K562 (cell line): ENCODE data around the gene SH2D4B. TPM values are rescaled to one million over a fixed set of nuclear protein-coding genes. Genes with fewer than 3 reads are reported as not detected.

Source experiments
- ATAC-seq: fragments of 200-7000 bp; cut with Tn5 transposase; 3 replicates; pipeline ENCODE4 v1.9.1; 2020; ENCODE audit warnings: moderate library complexity
- BruUV-seq: library from RNA; stranded (reverse); fragments of 400-500 nt; replicated peaks from 2 replicates; lab custom pipeline; 2021; lab: Mats Ljungman, UMichigan
- CTCF ChIA-PET: fragments of 300-600 bp; formaldehyde crosslinking; extraction: SDS; loops from one replicate; lab custom pipeline; 2021; ENCODE audit warnings: low intra/inter-chr PET ratio; lab: Yijun Ruan, JAX
- POLR2A ChIA-PET: fragments of 300-600, 350-650 bp; sonication (Branson Sonifier 250); formaldehyde crosslinking; extraction: SDS; loops from one replicate; lab custom pipeline; 2021; ENCODE audit warnings: antibody characterized with exemption, inconsistent platforms; lab: Yijun Ruan, JAX
- DNase-seq, 4 experiments: peaks; one replicate each; pipeline versions ENCODE4 v3.0.0 to v3.0.0-alpha.2; 2011 to 2018; ENCODE audit warnings: low spot score in 3 of 4, mixed read lengths in 3 of 4; ENCODE audit errors: extremely low read depth in 1 of 4
- FAIRE-seq: peaks from 2 replicates; lab custom pipeline; 2011; peaks lifted over from hg19 to GRCh38; lab: Jason Lieb, UNC
- H2AFZ ChIP-seq: 2 replicates; pipeline ENCODE4 v1.6.0; 2011; ENCODE audit warnings: low read depth, low read length, control low read depth, inconsistent platforms
- H3K27ac ChIP-seq: fragments of 200-600 bp; 3 replicates; pipeline ENCODE4 v1.8.0; 2011; ENCODE audit warnings: low read depth, mild to moderate bottlenecking, control low read depth, inconsistent platforms, low read length, moderate library complexity, mixed read lengths; ENCODE audit errors: extremely low read depth
- H3K27me3 ChIP-seq, 2 experiments: fragments of 300-600 bp in 1 of 2; 2 replicates in 1 of 2; 3 replicates in 1 of 2; pipeline versions ENCODE4 v1.6.0 to v1.8.0; 2011; ENCODE audit warnings: inconsistent platforms in 2 of 2, low read length in 2 of 2, mild to moderate bottlenecking in 1 of 2, mixed read lengths in 1 of 2, moderate library complexity in 1 of 2; ENCODE audit not compliant: control insufficient read depth in 2 of 2, insufficient read depth in 2 of 2
- H3K36me3 ChIP-seq: fragments of 300-600 bp; 3 replicates; pipeline ENCODE4 v1.8.0; 2011; ENCODE audit warnings: mild to moderate bottlenecking, low read length, inconsistent platforms; ENCODE audit not compliant: control insufficient read depth, insufficient read depth
- H3K4me1 ChIP-seq, 2 experiments: fragments of 200-600 bp in 1 of 2; replicated peaks in 1 of 2; 2 replicates in 1 of 2; 3 replicates in 1 of 2; pipeline versions ENCODE4 v1.5.1 to v1.8.0; 2011; ENCODE audit warnings: inconsistent platforms in 2 of 2, low read length in 2 of 2, mild to moderate bottlenecking in 1 of 2, mixed read lengths in 1 of 2, moderate library complexity in 1 of 2; ENCODE audit not compliant: control insufficient read depth in 2 of 2, insufficient read depth in 2 of 2
- H3K4me2 ChIP-seq: 2 replicates; pipeline ENCODE4 v1.6.1; 2011; ENCODE audit warnings: low read length, control low read depth, inconsistent platforms, mixed read lengths; ENCODE audit not compliant: insufficient read depth
- H3K4me3 ChIP-seq: fragments of 200-600 bp; sonication (generic), shearing (Covaris generic); 2 replicates; pipeline ENCODE4 v1.5.1; 2016; ENCODE audit warnings: control low read depth, inconsistent platforms
- H3K79me2 ChIP-seq: fragments of 200-600 bp; 3 replicates; pipeline ENCODE4 v1.8.0; 2011; ENCODE audit warnings: low read length, inconsistent platforms; ENCODE audit not compliant: control insufficient read depth, insufficient read depth
- H3K9ac ChIP-seq, 2 experiments: 2 replicates each; pipeline versions ENCODE4 v1.6.0 to v1.6.1; 2011; ENCODE audit warnings: low read depth in 2 of 2, low read length in 2 of 2, control low read depth in 1 of 2, inconsistent platforms in 1 of 2, mild to moderate bottlenecking in 1 of 2, mixed read lengths in 1 of 2; ENCODE audit not compliant: insufficient read depth in 1 of 2
- H3K9me1 ChIP-seq: one replicate; pipeline ENCODE4 v1.6.0; 2011; ENCODE audit warnings: inconsistent platforms, mild to moderate bottlenecking, low read length, moderate library complexity; ENCODE audit not compliant: control insufficient read depth, insufficient read depth
- H3K9me3 ChIP-seq: replicated peaks from 2 replicates; pipeline ENCODE4 v1.5.1; 2011; ENCODE audit warnings: low read depth, low read length, inconsistent platforms; ENCODE audit not compliant: control insufficient read depth, insufficient read depth
- H4K20me1 ChIP-seq: replicated peaks from 2 replicates; pipeline ENCODE4 v1.6.1; 2011; ENCODE audit warnings: low read length, inconsistent platforms, mixed read lengths; ENCODE audit not compliant: control insufficient read depth, insufficient read depth
- BRD4 ChIP-seq: fragments of 200-600 bp; sonication (generic); IDR thresholded peaks from 2 replicates; pipeline ENCODE4 v1.6.1; 2017; ENCODE audit warnings: inconsistent platforms
- PTRF ChIP-seq: fragments of 450-650 bp; IDR thresholded peaks from 2 replicates; pipeline ENCODE4 v1.6.1; 2016; ENCODE audit warnings: mild to moderate bottlenecking, missing genetic modification characterization, missing compliant biosample characterization
- RBBP5 ChIP-seq: fragments of 200-600 bp; sonication (generic); IDR thresholded peaks from 2 replicates; pipeline ENCODE4 v1.6.1; 2012; ENCODE audit warnings: borderline replicate concordance, mild to moderate bottlenecking, low read length, control low read depth, inconsistent platforms; ENCODE audit not compliant: insufficient read depth, poor library complexity, severe bottlenecking
- SIN3A ChIP-seq, 2 experiments: fragments of 150-350 bp in 1 of 2; IDR thresholded peaks; 2 replicates each; pipeline ENCODE4 v1.6.1; 2011 to 2016; ENCODE audit warnings: borderline replicate concordance in 2 of 2, low read depth in 2 of 2, low read length in 2 of 2, mild to moderate bottlenecking in 2 of 2, moderate library complexity in 2 of 2; ENCODE audit not compliant: control insufficient read depth in 1 of 2
- WGBS: fragments of 100-300 bp; shearing (Covaris generic); methylation state at CpG from one replicate; pipeline ENCODE4 v1.1.6; 2016; ENCODE audit warnings: low coverage, mixed read lengths; ENCODE audit not compliant: insufficient coverage; ENCODE audit errors: missing lambda C conversion rate; 5-methylcytosine and 5-hydroxymethylcytosine counted together
- in situ Hi-C: fragments of 300-500 bp; cut with MboI; formaldehyde crosslinking; loops from 4 replicates; pipeline ENCODE4 v1.15.0; 2018; ENCODE audit warnings: inconsistent platforms, mixed read lengths
- intact Hi-C: fragments of 100-400 bp; cut with micrococcal nuclease; formaldehyde crosslinking; loops from 2 replicates; pipeline ENCODE4 v1.14.2; 2022
- polyA plus RNA-seq, 8 experiments: library from polyadenylated mRNA; depleted of rRNA in 4 of 8; stranded (reverse) in 5 of 8; unstranded in 3 of 8; fragments of >200 nt; fragmentation: Nextera tagmentation in 2 of 8; fragmentation: Illumina TruSeq in 1 of 8; extraction: Ambion mirVana in 2 of 8; extraction: Trizol in 1 of 8; gene quantifications; 2 replicates each; pipeline versions ENCODE4 v1.2.1 to v1.2.3, GENCODE V29; 2011 to 2014; ENCODE audit warnings: inconsistent platforms in 1 of 8, missing spikeins in 1 of 8
- total RNA-seq, 7 experiments: library from RNA; depleted of rRNA in 6 of 7; stranded (reverse); fragments of >200 nt in 6 of 7; fragmentation: Illumina TruSeq in 2 of 7; extraction: Trizol in 2 of 7; gene quantifications; 2 replicates each; pipeline versions ENCODE4 v1.2.1 to v1.2.3, GENCODE V29; 2011 to 2021; ENCODE audit warnings: low replicate concordance in 1 of 7

The SH2D4B gene
- total and polyA plus RNA-seq, 9 of the 15 experiments (the other 6 are each of a cell fraction or from before 2014, with no cell fraction given): 0.03 to 0.14 (median 0.04) TPM; not detected in 4

- no peak overlapping the region for H3K4me3 ChIP-seq
- no peak overlapping the region for H3K27ac ChIP-seq
- TF ChIP-seq RBBP5 (no peak), BRD4 (no peak), SIN3A (IDR thresholded peaks at IDR 0.05; ENCODE audit: borderline replicate concordance in 2 of 2, control insufficient read depth in 1 of 2, low read depth in 2 of 2, low read length in 2 of 2) (no peak), PTRF (tag) (no peak)
- peaks cover 4% of the 10 kb centered on the region; the same call in 1 of the 2 replicates for H4K20me1 ChIP-seq
- H3K36me3 ChIP-seq: no peaks in the 10 kb centered on the region
- POLR2A ChIA-PET: no interaction called here
- H3K4me1 ChIP-seq: peaks cover 10 to 22% of the 10 kb centered on the region in 2 experiments; a peak in 4 of 5 replicates
- FAIRE-seq (no peak), DNase-seq (no peak), ATAC-seq (no peak)
- BruUV-seq: no TSS peak
- no peak overlapping the region for H3K9ac ChIP-seq
- in situ Hi-C loops (no loop called here), intact Hi-C loops (no loop called here)
- no peak overlapping the region for H3K4me2 ChIP-seq
- CTCF ChIA-PET: no interaction called here
- H3K9me3 ChIP-seq: no peaks in the 10 kb centered on the region
- no peaks in the 10 kb centered on the region for H3K9me1 ChIP-seq
- WGBS: 4% methylated on average over 16 of the region's 16 CpGs
- no peaks in the 10 kb centered on the region for H3K79me2 ChIP-seq
- H2AFZ ChIP-seq: no peak overlapping the region
- H3K27me3 ChIP-seq: peaks cover 33 to 53% of the 10 kb centered on the region in 2 experiments
Observed at GRCh38 chr10:80538481-80539185, 931 bp downstream of the SH2D4B start.
